ENCODE results near the gene SLC7A14.
A peak's percentile ranks its signal among the peaks of the same experiment; 100 is the strongest.
"Not testable (repeated sequence)": the region's sequence is repeated elsewhere in the genome, so short reads cannot be mapped to it uniquely, and the experiment has no call there.

SLC7A14 gene

DNA sequence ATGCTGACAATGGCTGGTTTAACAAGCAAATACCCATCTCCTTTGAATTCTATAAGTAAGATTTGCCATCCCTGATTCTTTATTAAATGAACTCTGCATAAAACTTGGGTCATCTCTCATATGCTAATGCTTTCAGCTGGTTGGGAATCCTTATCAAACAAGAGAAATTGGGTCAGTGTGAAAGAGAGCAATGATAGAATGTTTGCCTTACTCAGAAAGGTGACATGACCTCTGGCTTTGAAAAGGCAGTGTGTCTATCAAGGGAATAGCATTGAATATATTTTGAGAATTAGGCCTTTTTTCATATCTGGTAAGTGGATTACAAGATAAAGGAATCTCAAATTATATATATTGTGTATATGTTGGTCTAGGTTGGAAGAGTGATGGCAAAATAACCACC is 8.7 kb upstream of the SLC7A14 start:
- H3K4me1 ChIP-seq (ENCODE audit: control insufficient read depth, insufficient read depth, low read length, unreplicated experiment), result no peaks in the 10 kb centered on the region
- H3K79me2 ChIP-seq (ENCODE audit: control insufficient read depth, insufficient read depth, low read length, unreplicated experiment), result no peaks in the 10 kb centered on the region
- peaks cover 9% of the 10 kb centered on the region; the same call in 1 of the 2 replicates for H3K27me3 ChIP-seq (ENCODE audit: insufficient read depth, low read length)
- no peak overlapping the region for H3K4me3 ChIP-seq (ENCODE audit: low read depth, low read length)
- H3K27ac ChIP-seq (ENCODE audit: low read depth, low read length), result no peak overlapping the region
- no peaks in the 10 kb centered on the region for H3K36me3 ChIP-seq (ENCODE audit: insufficient read depth, low read length)
- no peak overlapping the region for H2AFZ ChIP-seq (ENCODE audit: low read length, unreplicated experiment)

DNA sequence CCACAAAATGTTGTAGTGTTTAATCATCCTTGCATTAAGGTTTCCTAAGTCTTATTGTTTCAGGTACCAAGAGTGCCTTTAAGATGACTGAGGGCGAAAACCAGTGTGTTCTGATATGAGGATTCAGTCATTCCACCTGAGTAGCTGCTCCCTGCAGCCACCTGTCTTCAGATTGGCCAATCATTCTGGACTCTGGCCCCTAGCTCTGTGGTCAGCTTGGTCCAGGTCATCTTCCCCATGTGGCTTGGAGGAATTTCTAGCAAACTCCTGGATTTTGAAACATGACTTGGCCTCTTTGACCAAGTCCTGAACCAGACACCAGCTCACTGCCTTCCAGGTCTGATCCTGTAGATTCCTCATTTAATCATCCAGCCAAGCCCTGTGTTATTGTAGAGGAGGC is 7.8 kb upstream of the SLC7A14 start:
- Histone ChIP-seq H3K27ac (ENCODE audit: low read depth, low read length) (no peak overlapping the region), H3K4me3 (ENCODE audit: low read depth, low read length) (no peak overlapping the region), H3K79me2 (ENCODE audit: control insufficient read depth, insufficient read depth, low read length, unreplicated experiment) (no peaks in the 10 kb centered on the region), H3K4me1 (ENCODE audit: control insufficient read depth, insufficient read depth, low read length, unreplicated experiment) (no peaks in the 10 kb centered on the region), H3K36me3 (ENCODE audit: insufficient read depth, low read length) (no peaks in the 10 kb centered on the region), H2AFZ (ENCODE audit: low read length, unreplicated experiment) (no peak overlapping the region), H3K27me3 (ENCODE audit: insufficient read depth, low read length) (peaks cover 16% of the 10 kb centered on the region)

DNA sequence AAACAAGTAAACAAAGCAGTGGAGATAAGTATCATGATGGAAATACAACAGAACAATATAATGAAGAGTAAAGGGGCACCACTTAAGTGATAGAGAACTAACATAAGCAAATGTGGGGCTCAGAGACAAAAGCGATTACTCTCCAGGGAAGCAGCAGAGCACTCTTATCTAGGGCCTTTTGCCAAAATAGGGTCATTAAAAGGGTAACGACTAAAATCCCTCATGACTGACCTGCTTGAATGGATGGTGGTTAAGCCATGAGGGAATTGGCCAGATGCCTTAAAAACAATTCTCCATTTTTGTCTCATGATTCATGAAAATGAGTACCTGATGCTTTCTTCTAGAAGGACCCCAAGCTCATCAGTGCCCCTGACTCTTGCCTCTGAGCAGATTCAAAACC is 3.2 kb upstream of the SLC7A14 start:
- Histone ChIP-seq H2AFZ (ENCODE audit: low read length, unreplicated experiment) (no peak overlapping the region), H3K27ac (ENCODE audit: low read depth, low read length) (no peak overlapping the region), H3K27me3 (ENCODE audit: insufficient read depth, low read length) (peaks cover 61% of the 10 kb centered on the region), H3K36me3 (ENCODE audit: insufficient read depth, low read length) (no peaks in the 10 kb centered on the region), H3K4me3 (ENCODE audit: low read depth, low read length) (no peak overlapping the region), H3K4me1 (ENCODE audit: control insufficient read depth, insufficient read depth, low read length, unreplicated experiment) (no peaks in the 10 kb centered on the region), H3K79me2 (ENCODE audit: control insufficient read depth, insufficient read depth, low read length, unreplicated experiment) (no peaks in the 10 kb centered on the region)

DNA sequence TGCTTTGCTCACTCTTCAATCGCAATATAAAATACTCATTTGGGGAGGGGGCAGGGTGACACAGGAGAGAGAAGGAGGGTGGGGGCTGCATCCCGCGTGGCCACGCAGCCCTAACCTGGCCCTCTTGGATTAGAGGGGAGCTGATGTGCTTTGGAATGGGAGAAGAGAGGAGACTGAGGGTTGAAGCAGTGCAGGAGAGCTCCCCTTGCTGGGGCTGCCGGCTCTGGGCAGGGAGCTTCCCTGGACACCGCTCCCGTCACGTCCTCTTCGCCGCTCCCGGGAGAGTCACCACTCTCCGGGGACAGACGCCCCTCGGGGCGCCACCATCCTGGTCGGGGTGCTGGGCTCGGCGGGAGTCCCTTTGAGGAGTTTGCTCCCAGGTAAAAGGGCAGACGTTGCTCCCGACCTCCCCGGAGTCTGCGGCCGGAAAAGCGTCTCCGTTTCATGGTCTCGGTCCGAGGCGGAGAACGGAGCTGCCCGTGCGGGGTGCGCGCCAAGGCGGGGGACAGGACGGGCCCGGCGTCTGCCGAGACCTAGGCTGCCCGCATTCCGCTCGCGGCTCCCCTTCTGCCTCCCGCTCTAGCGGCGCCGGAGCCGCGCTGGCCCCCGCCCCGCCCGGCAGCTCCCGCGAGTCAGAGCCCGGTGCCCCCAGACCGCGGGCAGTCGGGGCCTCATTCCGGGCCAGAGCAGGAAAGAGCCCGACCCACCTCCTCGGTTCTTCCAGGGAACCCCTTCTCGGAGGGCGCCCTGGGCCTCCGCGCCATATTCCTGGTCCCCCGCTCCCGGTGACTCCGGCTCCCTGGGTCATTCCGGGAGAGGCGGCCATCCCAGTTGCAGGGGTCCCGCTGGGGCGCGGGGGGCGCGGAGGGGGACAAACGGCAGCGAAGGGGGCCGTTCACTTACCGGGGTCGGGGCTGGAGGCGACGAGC is 603 bp downstream of the SLC7A14 start:
- no peak overlapping the region for H3K27ac ChIP-seq (ENCODE audit: low read depth, low read length)
- no peaks in the 10 kb centered on the region for H3K79me2 ChIP-seq (ENCODE audit: control insufficient read depth, insufficient read depth, low read length, unreplicated experiment)
- no peaks in the 10 kb centered on the region for H3K4me1 ChIP-seq (ENCODE audit: control insufficient read depth, insufficient read depth, low read length, unreplicated experiment)
- no peaks in the 10 kb centered on the region for H3K36me3 ChIP-seq (ENCODE audit: insufficient read depth, low read length)
- H3K27me3 ChIP-seq (ENCODE audit: insufficient read depth, low read length), result peaks cover 74% of the 10 kb centered on the region
- peak overlapping the region; percentile 48 for H2AFZ ChIP-seq (ENCODE audit: low read length, unreplicated experiment)
- H3K4me3 ChIP-seq (ENCODE audit: low read depth, low read length), result peak overlapping the region; percentile 83

DNA sequence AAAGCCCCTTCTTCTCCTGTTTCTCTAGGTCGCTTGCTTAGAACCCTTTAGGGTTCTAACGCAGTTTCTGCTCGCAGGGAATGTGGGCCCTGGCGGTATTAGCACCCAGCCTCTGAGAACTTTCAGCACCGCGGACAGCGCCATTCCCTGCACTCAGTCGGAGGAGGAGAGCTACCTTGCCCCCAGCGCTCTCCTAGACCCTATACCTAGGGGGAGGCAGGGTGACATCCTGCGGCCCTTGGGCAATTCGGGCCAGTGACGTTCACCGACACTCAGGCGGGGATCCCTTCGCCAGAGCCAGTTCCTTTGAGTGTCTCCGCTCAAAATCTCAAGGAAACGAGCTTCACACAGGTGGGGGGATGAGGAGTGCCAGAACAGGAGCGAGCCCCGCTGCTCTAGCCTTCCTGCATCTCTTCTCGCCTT is 1.3 kb downstream of the SLC7A14 start:
- Histone ChIP-seq H3K27ac (ENCODE audit: low read depth, low read length) (no peak overlapping the region), H3K4me1 (ENCODE audit: control insufficient read depth, insufficient read depth, low read length, unreplicated experiment) (no peaks in the 10 kb centered on the region), H3K79me2 (ENCODE audit: control insufficient read depth, insufficient read depth, low read length, unreplicated experiment) (no peaks in the 10 kb centered on the region), H3K36me3 (ENCODE audit: insufficient read depth, low read length) (no peaks in the 10 kb centered on the region), H3K27me3 (ENCODE audit: insufficient read depth, low read length) (peaks cover 70% of the 10 kb centered on the region), H3K4me3 (ENCODE audit: low read depth, low read length) (peak overlapping the region; percentile 83), H2AFZ (ENCODE audit: low read length, unreplicated experiment) (no peak overlapping the region)

DNA sequence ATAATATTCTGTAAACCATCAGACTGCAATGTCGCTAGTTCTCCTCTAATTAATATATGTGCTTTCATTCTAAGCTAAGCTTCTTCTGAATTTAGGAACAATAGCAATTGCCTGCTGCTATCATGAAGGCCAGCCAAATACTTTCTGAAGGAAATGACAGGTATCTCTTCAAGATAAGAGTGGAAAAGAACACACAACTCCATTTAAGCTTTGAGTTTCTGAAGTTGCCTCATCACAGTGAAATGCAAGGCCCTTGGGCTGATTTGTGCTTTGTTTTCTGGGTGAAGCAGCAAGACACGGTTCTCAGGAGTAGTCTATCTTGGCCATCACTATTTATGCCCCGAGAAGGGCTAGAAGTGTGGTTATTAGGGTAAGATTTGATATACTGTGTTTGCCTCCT is 6.2 kb downstream of the SLC7A14 start:
- H3K27me3 ChIP-seq (ENCODE audit: insufficient read depth, low read length), result peaks cover 23% of the 10 kb centered on the region
- no peaks in the 10 kb centered on the region for H3K4me1 ChIP-seq (ENCODE audit: control insufficient read depth, insufficient read depth, low read length, unreplicated experiment)
- H3K4me3 ChIP-seq (ENCODE audit: low read depth, low read length), result no peak overlapping the region
- no peak overlapping the region for H3K27ac ChIP-seq (ENCODE audit: low read depth, low read length)
- no peaks in the 10 kb centered on the region for H3K36me3 ChIP-seq (ENCODE audit: insufficient read depth, low read length)
- no peak overlapping the region for H2AFZ ChIP-seq (ENCODE audit: low read length, unreplicated experiment)
- H3K79me2 ChIP-seq (ENCODE audit: control insufficient read depth, insufficient read depth, low read length, unreplicated experiment), result no peaks in the 10 kb centered on the region

DNA sequence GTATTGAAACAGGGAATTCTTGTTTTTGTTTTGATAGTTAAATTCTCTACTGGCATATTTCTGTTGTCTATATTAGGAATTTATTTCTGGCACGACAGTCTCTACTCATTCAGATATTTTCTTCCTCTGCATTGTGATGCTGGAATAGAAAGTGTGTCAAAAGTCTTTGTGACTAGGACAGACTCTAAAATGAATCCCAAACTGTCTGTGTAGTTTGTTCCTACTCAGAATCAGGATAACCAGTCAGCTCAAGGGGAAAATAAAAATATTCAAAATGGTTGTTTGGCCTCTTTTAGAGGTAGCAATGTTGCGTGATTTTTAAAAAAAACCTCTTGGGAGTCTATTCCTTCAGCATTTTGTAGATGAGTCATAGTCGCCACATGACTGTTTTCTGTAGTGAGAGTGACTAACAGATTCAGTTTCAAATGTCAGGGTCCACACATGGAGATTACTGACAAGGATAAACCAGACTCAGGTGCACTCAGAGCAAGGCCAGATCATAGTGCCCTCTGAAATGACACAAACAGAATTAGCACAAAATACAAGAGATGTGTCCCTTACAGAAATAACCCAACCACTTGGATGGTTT is 13.1 kb downstream of the SLC7A14 start:
- Histone ChIP-seq H3K4me1 (ENCODE audit: control insufficient read depth, insufficient read depth, low read length, unreplicated experiment) (peaks cover 21% of the 10 kb centered on the region), H3K36me3 (ENCODE audit: insufficient read depth, low read length) (no peaks in the 10 kb centered on the region), H3K79me2 (ENCODE audit: control insufficient read depth, insufficient read depth, low read length, unreplicated experiment) (no peaks in the 10 kb centered on the region), H2AFZ (ENCODE audit: low read length, unreplicated experiment) (peak overlapping the region; percentile 92), H3K27ac (ENCODE audit: low read depth, low read length) (peak overlapping the region; percentile 90), H3K4me3 (ENCODE audit: low read depth, low read length) (peak overlapping the region; percentile 50), H3K27me3 (ENCODE audit: insufficient read depth, low read length) (no peaks in the 10 kb centered on the region)

DNA sequence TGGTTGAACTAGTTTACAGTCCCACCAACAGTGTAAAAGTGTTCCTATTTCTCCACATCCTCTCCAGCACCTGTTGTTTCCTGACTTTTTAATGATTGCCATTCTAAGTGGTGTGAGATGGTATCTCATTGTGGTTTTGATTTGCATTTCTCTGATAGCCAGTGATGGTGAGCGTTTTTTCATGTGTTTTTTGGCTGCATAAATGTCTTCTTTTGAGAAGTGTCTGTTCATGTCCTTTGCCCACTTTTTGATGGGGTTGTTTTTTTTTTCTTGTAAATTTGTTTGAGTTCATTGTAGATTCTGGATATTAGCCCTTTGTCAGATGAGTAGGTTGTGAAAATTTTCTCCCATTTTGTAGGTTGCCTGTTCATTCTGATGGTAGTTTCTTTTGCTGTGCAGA is 18.3 kb downstream of the SLC7A14 start:
- H3K27ac ChIP-seq (ENCODE audit: low read depth, low read length); H3K27me3 ChIP-seq (ENCODE audit: insufficient read depth, low read length); H2AFZ ChIP-seq (ENCODE audit: low read length, unreplicated experiment); H3K4me3 ChIP-seq (ENCODE audit: low read depth, low read length); H3K79me2 ChIP-seq (ENCODE audit: control insufficient read depth, insufficient read depth, low read length, unreplicated experiment); H3K36me3 ChIP-seq (ENCODE audit: insufficient read depth, low read length): not testable (repeated sequence)
- H3K4me1 ChIP-seq (ENCODE audit: control insufficient read depth, insufficient read depth, low read length, unreplicated experiment), result peaks cover 22% of the 10 kb centered on the region

DNA sequence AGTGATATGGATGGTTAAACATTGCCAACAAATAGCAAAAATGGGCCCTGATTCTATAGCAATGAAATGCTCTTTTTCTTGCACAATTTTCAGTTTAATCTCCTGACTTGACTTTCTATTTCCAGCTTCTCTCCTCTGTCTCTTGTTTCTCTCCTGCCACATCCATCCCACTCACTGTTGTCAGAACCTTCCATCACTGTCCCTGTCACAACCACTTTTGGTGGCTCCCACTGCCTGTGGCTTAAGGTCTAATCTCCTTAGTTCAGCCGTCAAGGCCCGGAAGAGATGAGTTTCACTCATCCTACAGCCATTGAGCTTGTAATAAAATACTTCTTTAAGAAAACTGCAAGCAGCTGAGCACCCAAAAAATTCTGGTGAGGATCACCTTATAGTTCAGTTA is 19.5 kb downstream of the SLC7A14 start:
- Histone ChIP-seq H3K79me2 (ENCODE audit: control insufficient read depth, insufficient read depth, low read length, unreplicated experiment) (no peaks in the 10 kb centered on the region), H2AFZ (ENCODE audit: low read length, unreplicated experiment) (peak overlapping the region; percentile 30), H3K27ac (ENCODE audit: low read depth, low read length) (no peak overlapping the region), H3K4me3 (ENCODE audit: low read depth, low read length) (no peak overlapping the region), H3K36me3 (ENCODE audit: insufficient read depth, low read length) (no peaks in the 10 kb centered on the region), H3K27me3 (ENCODE audit: insufficient read depth, low read length) (no peaks in the 10 kb centered on the region), H3K4me1 (ENCODE audit: control insufficient read depth, insufficient read depth, low read length, unreplicated experiment) (peaks cover 14% of the 10 kb centered on the region)

DNA sequence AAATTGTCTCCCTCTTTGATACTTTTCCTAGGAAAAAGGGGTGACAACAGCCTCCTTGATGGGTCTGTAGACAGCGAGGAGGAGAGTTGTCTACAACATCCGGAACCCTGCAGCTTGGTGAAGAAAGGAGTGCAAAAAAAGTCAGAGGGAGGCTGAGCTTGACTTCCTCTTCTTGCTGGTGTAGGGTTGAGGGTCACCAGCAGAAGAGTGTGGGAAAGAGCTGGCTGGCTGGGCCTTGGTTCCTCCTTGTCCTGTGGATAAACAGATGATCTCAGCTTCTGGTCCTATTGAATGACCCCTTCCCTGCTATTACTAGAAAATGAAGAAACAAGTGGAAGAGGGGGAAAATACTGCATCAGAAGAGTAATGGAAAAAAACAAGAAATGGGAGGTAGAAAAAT is 20.4 kb downstream of the SLC7A14 start:
- Histone ChIP-seq H3K4me3 (ENCODE audit: low read depth, low read length) (no peak overlapping the region), H3K36me3 (ENCODE audit: insufficient read depth, low read length) (no peaks in the 10 kb centered on the region), H2AFZ (ENCODE audit: low read length, unreplicated experiment) (no peak overlapping the region), H3K4me1 (ENCODE audit: control insufficient read depth, insufficient read depth, low read length, unreplicated experiment) (peaks cover 14% of the 10 kb centered on the region), H3K27me3 (ENCODE audit: insufficient read depth, low read length) (no peaks in the 10 kb centered on the region), H3K79me2 (ENCODE audit: control insufficient read depth, insufficient read depth, low read length, unreplicated experiment) (no peaks in the 10 kb centered on the region), H3K27ac (ENCODE audit: low read depth, low read length) (no peak overlapping the region)

DNA sequence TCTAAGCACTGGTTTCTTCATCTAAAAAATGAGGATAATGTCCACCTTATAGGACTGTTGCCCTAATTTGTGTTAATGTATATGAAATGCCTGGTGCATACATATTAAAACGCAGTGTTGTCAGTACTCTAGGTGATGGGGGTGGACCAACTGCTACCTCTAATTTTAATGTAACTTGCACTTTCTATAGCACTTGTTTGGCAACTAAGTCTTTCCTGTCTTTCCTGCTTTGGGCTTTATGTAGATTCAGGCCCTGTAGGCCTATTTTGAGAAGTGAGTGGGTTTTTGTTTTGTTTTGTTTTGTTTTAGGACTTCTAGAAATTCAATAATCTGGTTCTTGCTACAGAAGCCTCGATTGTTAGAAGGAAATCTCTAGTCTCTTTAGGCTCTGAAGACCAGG is 21.2 kb downstream of the SLC7A14 start:
- peaks cover 14% of the 10 kb centered on the region for H3K4me1 ChIP-seq (ENCODE audit: control insufficient read depth, insufficient read depth, low read length, unreplicated experiment)
- no peaks in the 10 kb centered on the region for H3K79me2 ChIP-seq (ENCODE audit: control insufficient read depth, insufficient read depth, low read length, unreplicated experiment)
- peak overlapping the region; percentile 69; the same call in 1 of the 2 replicates for H3K27ac ChIP-seq (ENCODE audit: low read depth, low read length)
- no peaks in the 10 kb centered on the region for H3K27me3 ChIP-seq (ENCODE audit: insufficient read depth, low read length)
- no peaks in the 10 kb centered on the region for H3K36me3 ChIP-seq (ENCODE audit: insufficient read depth, low read length)
- peak overlapping the region; percentile 96 for H2AFZ ChIP-seq (ENCODE audit: low read length, unreplicated experiment)
- H3K4me3 ChIP-seq (ENCODE audit: low read depth, low read length), result peak overlapping the region; percentile 56; the same call in 1 of the 2 replicates
